GM19099 (cell line): ENCODE results near the gene CEP128.

Source experiments
- POLR2A ChIP-seq: IDR thresholded peaks from 3 replicates; pipeline ENCODE4 v1.6.1; 2011; ENCODE audit warnings: low read depth; ENCODE audit not compliant: insufficient read length; ENCODE audit errors: extremely low read depth

CEP128 gene

GRCh38 chr14:80464531-80465149, 476.9 kb downstream of the CEP128 start:
- TF ChIP-seq POLR2A, result no peak

GRCh38 chr14:80456209-80456608, 485.3 kb downstream of the CEP128 start:
- TF ChIP-seq POLR2A, result no peak

DNA sequence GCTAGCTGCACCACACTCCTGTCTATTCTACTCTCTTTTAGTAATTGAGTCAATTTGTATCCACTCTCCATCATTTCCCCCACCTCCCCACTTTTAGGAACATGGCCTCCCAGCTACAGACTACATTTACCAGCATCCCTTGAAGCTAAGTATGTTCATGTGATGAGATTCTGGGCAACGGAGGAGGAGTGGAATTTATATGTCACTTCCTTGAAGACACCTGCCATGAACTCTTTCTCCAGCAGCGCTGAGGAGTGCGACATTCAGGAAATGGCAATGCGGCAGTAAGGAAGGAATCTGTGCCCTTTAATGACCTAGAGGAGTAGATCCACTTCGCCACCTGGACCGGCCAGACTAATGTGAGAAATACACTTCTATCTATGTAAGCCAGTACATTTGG, 486.5 kb downstream of the CEP128 start:
- no peak for TF ChIP-seq POLR2A

DNA sequence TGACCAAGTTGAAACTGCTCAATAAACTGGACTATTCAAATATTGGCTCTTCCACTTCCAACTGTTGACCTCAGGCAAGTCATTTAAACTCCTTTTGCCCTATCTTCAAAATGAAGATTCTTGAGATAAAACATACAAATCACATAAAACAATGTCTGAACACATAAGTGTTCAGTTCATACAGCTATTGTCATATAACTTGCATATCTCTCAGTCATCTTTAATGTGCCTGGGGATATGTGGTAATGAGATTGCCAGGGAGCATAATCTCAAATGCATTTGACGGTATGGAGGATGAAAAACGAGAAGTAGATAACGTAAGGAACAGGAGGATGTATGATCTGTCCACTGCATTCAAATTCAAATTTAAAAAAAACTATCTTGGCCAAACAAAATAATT, 493.3 kb downstream of the CEP128 start:
- TF ChIP-seq POLR2A, result no peak

DNA sequence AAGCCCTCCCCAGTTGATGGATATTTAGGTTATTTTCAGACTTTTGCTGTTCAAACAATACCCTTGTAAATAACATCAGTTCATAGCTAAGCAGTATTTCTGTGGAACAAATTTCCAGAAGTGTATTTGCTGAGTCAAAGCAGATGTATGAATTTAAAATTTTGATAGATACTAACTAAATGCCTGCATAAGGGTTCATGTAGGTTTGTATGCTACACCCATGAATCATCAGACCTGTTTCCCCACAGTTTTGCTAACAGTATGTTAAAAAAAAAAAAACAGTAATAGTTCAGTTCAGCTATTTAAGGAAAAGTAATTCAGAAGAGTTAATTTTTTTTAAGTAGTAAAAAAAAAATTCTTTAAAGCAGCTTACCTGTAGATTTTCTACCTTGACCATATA, 494.1 kb downstream of the CEP128 start:
- no peak for TF ChIP-seq POLR2A
